Neural progenitor cell (in vitro differentiated cells): ENCODE measurements around the gene CLCF1.

Source experiments
- CTCF ChIP-seq: fragments of 200-600 bp; sonication (generic); IDR thresholded peaks from 2 replicates; pipeline ENCODE4 v1.5.1; 2017; ENCODE audit warnings: antibody characterized with exemption, mild to moderate bottlenecking
- EZH2 ChIP-seq: fragments of 200-600 bp; sonication (generic); IDR thresholded peaks from 2 replicates; pipeline ENCODE4 v1.6.1; 2017; ENCODE audit warnings: antibody characterized with exemption, mild to moderate bottlenecking, moderate library complexity
- EZH2phosphoT487 ChIP-seq: fragments of 200-600 bp; sonication (generic); IDR thresholded peaks from 2 replicates; pipeline ENCODE4 v1.6.1; 2017; ENCODE audit warnings: antibody characterized with exemption

- TF ChIP-seq CTCF (no peak), EZH2 (no peak), EZH2phosphoT487 (no peak)
These were observed 4.8 kb downstream of the CLCF1 start for GRCh38 chr11:67368621-67369020.
